ENCODE measurements around the gene LPAR4. TPM values are rescaled to one million over a fixed set of nuclear protein-coding genes. Genes with fewer than 3 reads are reported as not detected.

Gene LPAR4
- total RNA-seq, 1 experiment from 2014 or later = not detected

DNA sequence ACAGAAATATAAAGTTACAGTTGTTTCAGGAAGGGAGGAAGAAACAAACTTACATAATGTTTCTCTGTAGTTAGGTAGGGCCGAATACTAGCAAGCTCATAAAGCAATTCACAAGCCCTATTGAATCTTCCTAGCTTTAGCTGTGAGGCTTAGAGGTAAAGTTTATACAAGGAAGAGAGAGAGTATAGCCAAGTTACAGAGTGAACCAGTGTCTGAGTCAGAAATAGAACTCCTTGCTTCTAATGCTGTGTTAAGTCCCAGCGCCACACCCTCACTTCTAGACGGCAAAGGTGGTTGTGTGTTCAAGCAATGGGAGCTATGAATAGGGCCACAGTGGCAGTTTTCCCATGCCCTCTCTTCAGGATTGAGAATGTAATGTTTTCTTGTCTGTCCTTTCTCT lies 6.1 kb downstream of the LPAR4 start:
- Histone ChIP-seq H3K36me3 (ENCODE audit: control insufficient read depth in 1 of 2, insufficient read depth in 2 of 2, low read length in 2 of 2) (no peaks in the 10 kb centered on the region), H4K20me1 (ENCODE audit: insufficient read depth) (no peaks in the 10 kb centered on the region), H3K9me3 (ENCODE audit: control insufficient read depth in 1 of 2, insufficient read depth in 1 of 2, low read depth in 1 of 2, low read length in 2 of 2) (no peaks in the 10 kb centered on the region; a peak in 1 of 4 replicates), H3K27me3 (ENCODE audit: insufficient read depth, low read length) (no peaks in the 10 kb centered on the region), H3K4me2 (ENCODE audit: low read length) (no peak overlapping the region), H3K4me1 (ENCODE audit: control insufficient read depth in 1 of 2, insufficient read depth in 2 of 2, low read length in 2 of 2) (no peaks in the 10 kb centered on the region), H3K9me2 (ENCODE audit: insufficient read depth) (no peaks in the 10 kb centered on the region), H2AFZ (ENCODE audit: low read depth, low read length, poor library complexity, severe bottlenecking) (no peak overlapping the region), H3K4me3 (replicated peaks in 1 of 2; ENCODE audit: low read depth in 1 of 2, low read length in 2 of 2) (no peak overlapping the region), H3K79me2 (ENCODE audit: insufficient read depth, low read length) (no peaks in the 10 kb centered on the region), H3K27ac (ENCODE audit: low read depth, low read length) (no peak overlapping the region), H3K9ac (ENCODE audit: low read length) (no peak overlapping the region)
- CTCF ChIA-PET = no interaction called here
- ATAC-seq = no peak
- DNase-seq (ENCODE audit: low read depth, low spot score) = no peak
- no TSS peak for BruUV-seq (replicated peaks)
- POLR2A ChIA-PET = no interaction called here
- intact Hi-C loops (cut with micrococcal nuclease) = no loop called here
- RAD21 ChIA-PET (ENCODE audit: low non-redundant PET in 1 of 2, low total read pairs in 2 of 2, uncharacterized antibody in 2 of 2, unreplicated experiment in 2 of 2) = no interaction called here
- TF ChIP-seq EGR1 (IDR thresholded peaks at IDR 0.05; ENCODE audit: low read depth) (no peak), RAD21 (IDR thresholded peaks at IDR 0.05; ENCODE audit: low read depth) (no peak), TCF7L2 (IDR thresholded peaks at IDR 0.05; ENCODE audit: borderline replicate concordance, extremely low read depth, insufficient read depth, insufficient read length) (no peak), YY1 (IDR thresholded peaks at IDR 0.05; ENCODE audit: extremely low read depth, insufficient replicate concordance, low read depth, low read length) (no peak), CEBPB (IDR thresholded peaks at IDR 0.05; ENCODE audit: low read depth) (no peak), SIN3A (IDR thresholded peaks at IDR 0.05; ENCODE audit: low read depth) (no peak), ELF1 (IDR thresholded peaks at IDR 0.05; ENCODE audit: borderline replicate concordance, low read depth) (no peak), POLR2A (IDR thresholded peaks at IDR 0.05; ENCODE audit: borderline replicate concordance, extremely low read depth, insufficient read depth, insufficient read length) (no peak), CBX3 (IDR thresholded peaks at IDR 0.05; ENCODE audit: low read depth) (no peak), EZH2phosphoT487 (IDR thresholded peaks at IDR 0.05; ENCODE audit: borderline replicate concordance) (no peak), FOSL1 (IDR thresholded peaks at IDR 0.05; ENCODE audit: low read depth) (no peak), POLR2AphosphoS5 (IDR thresholded peaks at IDR 0.05; ENCODE audit: low read depth, low read length) (no peak)
- TF ChIP-seq, protein P1, sequence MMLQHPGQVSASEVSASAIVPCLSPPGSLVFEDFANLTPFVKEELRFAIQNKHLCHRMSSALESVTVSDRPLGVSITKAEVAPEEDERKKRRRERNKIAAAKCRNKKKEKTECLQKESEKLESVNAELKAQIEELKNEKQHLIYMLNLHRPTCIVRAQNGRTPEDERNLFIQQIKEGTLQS (IDR thresholded peaks at IDR 0.05) = no peak
- TF ChIP-seq, protein P2, sequence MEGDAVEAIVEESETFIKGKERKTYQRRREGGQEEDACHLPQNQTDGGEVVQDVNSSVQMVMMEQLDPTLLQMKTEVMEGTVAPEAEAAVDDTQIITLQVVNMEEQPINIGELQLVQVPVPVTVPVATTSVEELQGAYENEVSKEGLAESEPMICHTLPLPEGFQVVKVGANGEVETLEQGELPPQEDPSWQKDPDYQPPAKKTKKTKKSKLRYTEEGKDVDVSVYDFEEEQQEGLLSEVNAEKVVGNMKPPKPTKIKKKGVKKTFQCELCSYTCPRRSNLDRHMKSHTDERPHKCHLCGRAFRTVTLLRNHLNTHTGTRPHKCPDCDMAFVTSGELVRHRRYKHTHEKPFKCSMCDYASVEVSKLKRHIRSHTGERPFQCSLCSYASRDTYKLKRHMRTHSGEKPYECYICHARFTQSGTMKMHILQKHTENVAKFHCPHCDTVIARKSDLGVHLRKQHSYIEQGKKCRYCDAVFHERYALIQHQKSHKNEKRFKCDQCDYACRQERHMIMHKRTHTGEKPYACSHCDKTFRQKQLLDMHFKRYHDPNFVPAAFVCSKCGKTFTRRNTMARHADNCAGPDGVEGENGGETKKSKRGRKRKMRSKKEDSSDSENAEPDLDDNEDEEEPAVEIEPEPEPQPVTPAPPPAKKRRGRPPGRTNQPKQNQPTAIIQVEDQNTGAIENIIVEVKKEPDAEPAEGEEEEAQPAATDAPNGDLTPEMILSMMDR (IDR thresholded peaks at IDR 0.05 in 2 of 3, conservative IDR thresholded peaks at IDR 0.05 in 1 of 3; ENCODE audit: borderline replicate concordance in 1 of 3, insufficient read depth in 1 of 3, low read depth in 2 of 3, low read length in 2 of 3) = no peak
- TF ChIP-seq, protein P3, sequence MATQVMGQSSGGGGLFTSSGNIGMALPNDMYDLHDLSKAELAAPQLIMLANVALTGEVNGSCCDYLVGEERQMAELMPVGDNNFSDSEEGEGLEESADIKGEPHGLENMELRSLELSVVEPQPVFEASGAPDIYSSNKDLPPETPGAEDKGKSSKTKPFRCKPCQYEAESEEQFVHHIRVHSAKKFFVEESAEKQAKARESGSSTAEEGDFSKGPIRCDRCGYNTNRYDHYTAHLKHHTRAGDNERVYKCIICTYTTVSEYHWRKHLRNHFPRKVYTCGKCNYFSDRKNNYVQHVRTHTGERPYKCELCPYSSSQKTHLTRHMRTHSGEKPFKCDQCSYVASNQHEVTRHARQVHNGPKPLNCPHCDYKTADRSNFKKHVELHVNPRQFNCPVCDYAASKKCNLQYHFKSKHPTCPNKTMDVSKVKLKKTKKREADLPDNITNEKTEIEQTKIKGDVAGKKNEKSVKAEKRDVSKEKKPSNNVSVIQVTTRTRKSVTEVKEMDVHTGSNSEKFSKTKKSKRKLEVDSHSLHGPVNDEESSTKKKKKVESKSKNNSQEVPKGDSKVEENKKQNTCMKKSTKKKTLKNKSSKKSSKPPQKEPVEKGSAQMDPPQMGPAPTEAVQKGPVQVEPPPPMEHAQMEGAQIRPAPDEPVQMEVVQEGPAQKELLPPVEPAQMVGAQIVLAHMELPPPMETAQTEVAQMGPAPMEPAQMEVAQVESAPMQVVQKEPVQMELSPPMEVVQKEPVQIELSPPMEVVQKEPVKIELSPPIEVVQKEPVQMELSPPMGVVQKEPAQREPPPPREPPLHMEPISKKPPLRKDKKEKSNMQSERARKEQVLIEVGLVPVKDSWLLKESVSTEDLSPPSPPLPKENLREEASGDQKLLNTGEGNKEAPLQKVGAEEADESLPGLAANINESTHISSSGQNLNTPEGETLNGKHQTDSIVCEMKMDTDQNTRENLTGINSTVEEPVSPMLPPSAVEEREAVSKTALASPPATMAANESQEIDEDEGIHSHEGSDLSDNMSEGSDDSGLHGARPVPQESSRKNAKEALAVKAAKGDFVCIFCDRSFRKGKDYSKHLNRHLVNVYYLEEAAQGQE (IDR thresholded peaks at IDR 0.05; ENCODE audit: low read depth) = no peak
- TF ChIP-seq, protein P4, sequence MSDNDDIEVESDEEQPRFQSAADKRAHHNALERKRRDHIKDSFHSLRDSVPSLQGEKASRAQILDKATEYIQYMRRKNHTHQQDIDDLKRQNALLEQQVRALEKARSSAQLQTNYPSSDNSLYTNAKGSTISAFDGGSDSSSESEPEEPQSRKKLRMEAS (IDR thresholded peaks at IDR 0.05) = no peak
